ENCODE data around the gene PAX2.

- no peak for TF ChIP-seq CTCF (IDR thresholded peaks at IDR 0.05)
- TF ChIP-seq EP300 (IDR thresholded peaks at IDR 0.05) = no peak
Measured at GRCh38 chr10:100775386-100775785, 30.0 kb downstream of the PAX2 start.
